ENCODE results near the gene CIART. TPM values are rescaled to one million over a fixed set of nuclear protein-coding genes. Genes with fewer than 3 reads are reported as not detected.
"Not testable (repeated sequence)": the region's sequence is repeated elsewhere in the genome, so short reads cannot be mapped to it uniquely, and the experiment has no call there.

The CIART gene
- polyA plus RNA-seq, 4 donors = 7.0 to 9.8 (median 7.8) TPM

DNA sequence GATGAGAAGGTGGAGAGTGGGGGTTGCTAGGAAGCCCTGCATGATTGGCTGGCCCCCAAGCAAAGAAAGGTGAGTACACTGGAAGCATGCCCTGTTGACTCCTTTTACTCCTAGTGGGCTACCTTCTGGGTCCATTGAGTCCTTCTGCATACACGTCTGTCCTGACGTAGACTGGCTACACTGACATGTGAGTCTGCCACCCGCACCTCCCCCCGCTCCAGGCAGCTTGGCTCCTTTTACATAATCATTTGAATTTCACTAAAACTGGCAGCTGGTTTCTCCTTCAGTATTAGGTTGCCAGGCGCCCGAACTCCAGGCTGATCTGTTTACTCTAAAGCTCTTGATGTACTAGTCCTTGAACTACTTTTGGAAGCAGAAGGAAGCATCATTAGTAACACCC lies 20.0 kb downstream of the CIART start:
- DNase-seq (ENCODE audit: low read depth in 4 of 4, low spot score in 3 of 4) = no peak

- no peak for DNase-seq (ENCODE audit: low read depth in 4 of 4, low spot score in 3 of 4)
Measured at GRCh38 chr1:150302902-150303301, 20.5 kb downstream of the CIART start.

DNA sequence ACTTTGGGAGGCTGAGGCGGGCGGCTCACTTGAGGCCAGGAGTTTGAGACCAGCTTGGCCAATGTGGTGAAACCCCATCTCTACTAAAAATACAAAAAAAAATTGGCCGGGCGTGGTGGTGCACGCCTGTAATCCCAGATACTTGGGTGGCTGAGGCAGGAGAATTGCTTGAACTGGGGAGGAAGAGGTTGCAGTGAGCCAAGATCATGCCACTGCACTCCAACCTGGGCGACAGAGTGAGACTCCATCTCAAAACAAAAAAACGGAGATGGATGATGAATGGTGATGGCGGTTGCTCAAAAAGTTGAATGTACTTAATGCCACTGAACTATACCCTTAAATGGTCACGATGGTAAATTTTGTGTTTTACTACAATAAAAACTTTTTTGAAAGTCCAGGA lies 26.2 kb downstream of the CIART start:
- not testable (repeated sequence) for DNase-seq (ENCODE audit: low read depth in 4 of 4, low spot score in 3 of 4)

- DNase-seq (ENCODE audit: low read depth in 4 of 4, low spot score in 3 of 4) = no peak
Measured at GRCh38 chr1:150309758-150310508, 27.6 kb downstream of the CIART start.

DNA sequence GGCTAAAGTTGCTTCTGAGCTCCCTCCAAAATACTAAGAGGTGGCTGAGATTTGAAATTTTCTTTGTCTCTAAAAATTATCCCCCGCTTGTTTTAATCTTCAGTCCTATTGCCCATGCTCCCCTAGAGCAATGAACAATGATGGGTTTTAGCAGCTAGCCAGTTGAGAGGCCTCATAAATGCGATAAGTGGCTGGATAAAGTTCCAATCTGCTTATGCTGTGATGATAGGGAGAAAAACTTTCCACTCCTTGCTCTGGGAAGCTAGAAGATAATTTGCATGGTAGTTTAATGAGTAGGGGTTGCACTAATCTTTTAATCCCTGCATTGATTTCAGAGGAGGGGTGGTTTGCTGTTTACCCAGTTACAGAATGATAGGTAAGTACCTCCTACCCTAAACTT lies 29.4 kb downstream of the CIART start:
- DNase-seq (ENCODE audit: low read depth in 4 of 4, low spot score in 3 of 4) = no peak

DNA sequence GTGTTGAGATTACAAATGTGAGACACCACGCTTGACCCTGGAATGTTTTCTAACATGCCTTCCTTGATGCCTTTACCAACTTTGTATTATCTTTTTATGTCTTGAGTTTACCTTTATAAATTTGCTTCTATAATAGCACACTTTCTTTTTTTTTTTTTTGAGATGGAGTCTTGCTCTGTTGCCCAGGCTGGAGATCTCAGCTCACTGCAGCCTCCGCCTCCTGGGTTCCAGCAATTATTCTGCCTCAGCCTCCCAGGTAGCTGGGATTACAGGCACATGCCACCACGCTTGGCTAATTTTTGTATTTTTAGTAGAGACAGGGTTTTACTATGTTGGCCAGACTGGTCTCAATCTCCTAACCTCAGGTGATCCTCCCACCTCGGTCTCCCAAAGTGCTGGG lies 32.3 kb downstream of the CIART start:
- DNase-seq (ENCODE audit: low read depth in 4 of 4, low spot score in 3 of 4) = not testable (repeated sequence)

GRCh38 chr1:150320667-150320978 lies 38.3 kb downstream of the CIART start:
- no peak for DNase-seq (ENCODE audit: low read depth in 4 of 4, low spot score in 3 of 4)

DNA sequence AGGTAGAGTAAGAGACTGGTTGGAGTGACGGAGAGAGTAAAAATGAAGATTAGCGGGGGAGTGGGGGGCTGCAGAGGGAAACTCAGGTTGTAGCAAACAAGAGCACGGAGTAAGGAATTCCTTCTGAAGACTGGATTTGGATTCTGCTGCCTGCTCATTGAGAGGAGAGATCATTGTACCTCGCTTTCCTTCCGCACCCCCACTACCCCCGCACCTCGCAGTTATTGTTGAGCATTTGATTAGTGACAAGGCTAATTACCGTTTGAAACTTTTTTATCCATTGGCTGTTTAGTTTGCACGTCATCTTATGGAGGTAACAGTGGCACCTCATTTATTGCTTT lies 39.4 kb downstream of the CIART start:
- no peak for DNase-seq (ENCODE audit: low read depth in 4 of 4, low spot score in 3 of 4)

GRCh38 chr1:150322310-150322709 lies 40.0 kb downstream of the CIART start:
- no peak for DNase-seq (ENCODE audit: low read depth in 4 of 4, low spot score in 3 of 4)

DNA sequence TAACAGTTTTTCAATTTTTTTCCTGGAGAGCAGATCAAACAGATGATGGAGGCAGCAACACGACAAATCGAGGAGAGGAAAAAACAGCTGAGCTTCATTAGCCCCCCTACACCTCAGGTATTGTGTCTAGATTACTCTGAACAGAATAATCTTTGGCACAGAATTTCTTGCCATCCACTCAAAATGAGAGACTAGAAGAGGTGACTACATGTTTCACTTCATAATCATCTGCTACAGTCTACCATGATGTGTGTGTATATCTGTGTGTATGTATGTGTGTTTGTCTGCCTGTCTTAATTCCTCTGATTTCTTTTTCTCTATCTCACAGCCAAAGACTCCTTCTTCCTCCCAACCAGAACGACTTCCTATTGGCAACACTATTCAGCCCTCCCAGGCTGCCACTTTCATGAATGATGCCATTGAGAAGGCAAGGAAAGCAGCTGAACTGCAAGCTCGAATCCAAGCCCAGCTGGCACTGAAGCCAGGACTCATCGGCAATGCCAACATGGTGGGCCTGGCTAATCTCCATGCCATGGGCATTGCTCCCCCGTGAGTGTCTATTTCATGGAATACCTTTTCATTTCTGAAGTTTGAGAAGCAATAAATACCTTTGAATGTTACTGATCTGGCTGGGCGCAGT lies 50.4 kb downstream of the CIART start:
- no peak for DNase-seq (ENCODE audit: low read depth in 4 of 4, low spot score in 3 of 4)

Other genes starting within 250 kb of the CIART start
- gene VPS45, start 214.8 kb upstream of the CIART start, polyA plus RNA-seq (ENCODE audit: insufficient read length in 4 of 4) = 10 to 100 TPM; 64.1 to 83.9 (median 67.2) TPM
- 10 to 100 TPM; 42.5 to 67.2 (median 57.4) TPM for gene PLEKHO1, start 132.6 kb upstream of the CIART start, polyA plus RNA-seq (ENCODE audit: insufficient read length in 4 of 4)
- 100 to 1,000 TPM in 3 of 4 donors, 10 to 100 TPM in 1; 68.0 to 142 (median 115) TPM for gene ANP32E, start 46.4 kb upstream of the CIART start, polyA plus RNA-seq (ENCODE audit: insufficient read length in 4 of 4)
- gene CA14, start 24.8 kb upstream of the CIART start, polyA plus RNA-seq (ENCODE audit: insufficient read length in 4 of 4) = 1 to 10 TPM; 3.3 to 8.5 (median 5.8) TPM
- gene APH1A, start 13.5 kb upstream of the CIART start, polyA plus RNA-seq (ENCODE audit: insufficient read length in 4 of 4) = 100 to 1,000 TPM; 165 to 195 (median 178) TPM
- gene C1orf54, start 9.8 kb upstream of the CIART start, polyA plus RNA-seq (ENCODE audit: insufficient read length in 4 of 4) = 10 to 100 TPM; 40.9 to 74.0 (median 51.7) TPM
- 10 to 100 TPM; 50.9 to 80.5 (median 67.9) TPM for gene MRPS21, start 11.3 kb downstream of the CIART start, polyA plus RNA-seq (ENCODE audit: insufficient read length in 4 of 4)
- 100 to 1,000 TPM in 1 of 4 donors, 10 to 100 TPM in 3; 60.2 to 112 (median 72.7) TPM for gene PRPF3, start 39.0 kb downstream of the CIART start, polyA plus RNA-seq (ENCODE audit: insufficient read length in 4 of 4)
- gene RPRD2, start 81.6 kb downstream of the CIART start, polyA plus RNA-seq (ENCODE audit: insufficient read length in 4 of 4) = 10 to 100 TPM; 38.9 to 56.3 (median 52.0) TPM
- gene TARS2, start 204.9 kb downstream of the CIART start, polyA plus RNA-seq (ENCODE audit: insufficient read length in 4 of 4) = 10 to 100 TPM; 15.0 to 36.0 (median 22.8) TPM
- 10 to 100 TPM in 3 of 4 donors, 1 to 10 TPM in 1; 6.3 to 16.0 (median 12.6) TPM for gene ECM1, start 225.6 kb downstream of the CIART start, polyA plus RNA-seq (ENCODE audit: insufficient read length in 4 of 4)
- 1 to 10 TPM in 1 of 4 donors, under 1 TPM in 3; 0.43 to 1.1 (median 0.49) TPM for gene FALEC, start 233.2 kb downstream of the CIART start, polyA plus RNA-seq (ENCODE audit: insufficient read length in 4 of 4)

Data from left renal pelvis (tissue), 4 donors.